IMR-90 (cell line): Measurements from ENCODE around the gene GRM5. TPM values are rescaled to one million over a fixed set of nuclear protein-coding genes. Genes with fewer than 3 reads are reported as not detected.

Experiments used
- ATAC-seq: fragments of 200-7000 bp; cut with Tn5 transposase; 2 replicates; pipeline ENCODE4 v1.9.1; 2020; ENCODE audit warnings: low read depth, mild to moderate bottlenecking, moderate library complexity
- BruUV-seq: library from RNA; stranded (reverse); fragments of 400-500 nt; replicated peaks from 2 replicates; lab custom pipeline; 2021; lab: Mats Ljungman, UMichigan
- CTCF ChIA-PET: fragments of 300-600 bp; formaldehyde crosslinking; extraction: SDS; loops from one replicate; lab custom pipeline; 2021; ENCODE audit warnings: antibody characterized with exemption; lab: Yijun Ruan, JAX
- POLR2A ChIA-PET: fragments of 300-600 bp; sonication (Branson Sonifier 250); formaldehyde crosslinking; loops from one replicate; lab custom pipeline; 2022; ENCODE audit warnings: antibody characterized with exemption; ENCODE audit not compliant: unreplicated experiment; lab: Charles Lee
- DNase-seq: peaks from one replicate; pipeline ENCODE4 v3.0.0; 2013
- H2AFZ ChIP-seq: replicated peaks from 2 replicates; pipeline ENCODE3; 2013; ENCODE audit warnings: low read length, mild to moderate bottlenecking; ENCODE audit not compliant: poor library complexity
- H2AK5ac ChIP-seq: 2 replicates; pipeline ENCODE4 v1.6.1; 2013; ENCODE audit warnings: low read depth, low read length, inconsistent platforms
- H2AK9ac ChIP-seq: replicated peaks from 2 replicates; pipeline ENCODE3; 2013; ENCODE audit warnings: mild to moderate bottlenecking, low read depth, low read length, moderate library complexity; ENCODE audit not compliant: poor library complexity
- H2BK120ac ChIP-seq: 2 replicates; pipeline ENCODE4 v1.6.1; 2013; ENCODE audit warnings: low read depth, low read length, inconsistent platforms
- H2BK15ac ChIP-seq: 3 replicates; pipeline ENCODE4 v1.6.1; 2013; ENCODE audit warnings: low read depth, low read length, inconsistent platforms
- H2BK20ac ChIP-seq: 2 replicates; pipeline ENCODE4 v1.6.1; 2013; ENCODE audit warnings: low read depth, mild to moderate bottlenecking, inconsistent platforms, low read length, moderate library complexity
- H2BK5ac ChIP-seq: 2 replicates; pipeline ENCODE4 v1.6.1; 2013; ENCODE audit warnings: mild to moderate bottlenecking, low read depth, low read length, inconsistent platforms; ENCODE audit not compliant: poor library complexity, severe bottlenecking
- H3K14ac ChIP-seq: replicated peaks from 2 replicates; pipeline ENCODE4 v1.6.1; 2013; ENCODE audit warnings: low read depth, low read length, inconsistent platforms
- H3K18ac ChIP-seq: 2 replicates; pipeline ENCODE4 v1.6.1; 2013; ENCODE audit warnings: low read depth, low read length, control low read depth
- H3K23ac ChIP-seq: 2 replicates; pipeline ENCODE4 v1.6.1; 2013; ENCODE audit warnings: low read depth, low read length, inconsistent platforms
- H3K27ac ChIP-seq: 2 replicates; pipeline ENCODE4 v1.5.1; 2013; ENCODE audit warnings: mild to moderate bottlenecking, control low read depth, low read length; ENCODE audit not compliant: insufficient read depth
- H3K27me3 ChIP-seq: 2 replicates; pipeline ENCODE4 v1.6.1; 2013; ENCODE audit warnings: low read length; ENCODE audit not compliant: control insufficient read depth, insufficient read depth
- H3K36me3 ChIP-seq: 2 replicates; pipeline ENCODE4 v1.6.1; 2013; ENCODE audit warnings: low read length, mixed read lengths; ENCODE audit not compliant: control insufficient read depth, insufficient read depth
- H3K4ac ChIP-seq: 2 replicates; pipeline ENCODE4 v1.6.1; 2013; ENCODE audit warnings: low read depth, low read length, inconsistent platforms
- H3K4me1 ChIP-seq: 2 replicates; pipeline ENCODE4 v1.6.1; 2013; ENCODE audit warnings: low read length, mixed read lengths; ENCODE audit not compliant: control insufficient read depth, insufficient read depth
- H3K4me2 ChIP-seq: 2 replicates; pipeline ENCODE4 v1.6.1; 2013; ENCODE audit warnings: low read depth, mild to moderate bottlenecking, control low read depth, low read length, moderate library complexity
- H3K4me3 ChIP-seq: 2 replicates; pipeline ENCODE4 v1.5.1; 2013; ENCODE audit warnings: low read depth, mild to moderate bottlenecking, control low read depth, low read length, moderate library complexity; ENCODE audit not compliant: insufficient read depth
- H3K56ac ChIP-seq: 2 replicates; pipeline ENCODE4 v1.6.1; 2013; ENCODE audit warnings: low read length, inconsistent platforms; ENCODE audit not compliant: insufficient read depth; ENCODE audit errors: extremely low read depth
- H3K79me1 ChIP-seq, 2 experiments: 2 replicates each; pipeline ENCODE4 v1.6.1; 2013; ENCODE audit warnings: low read length in 2 of 2, inconsistent platforms in 1 of 2, low read depth in 1 of 2
- H3K9ac ChIP-seq: 2 replicates; pipeline ENCODE4 v1.6.1; 2013; ENCODE audit warnings: low read depth, low read length, control low read depth
- H3K9me1 ChIP-seq: 2 replicates; pipeline ENCODE4 v1.6.1; 2013; ENCODE audit warnings: low read length, inconsistent platforms; ENCODE audit not compliant: insufficient read depth
- H3K9me3 ChIP-seq: 2 replicates; pipeline ENCODE4 v1.6.1; 2013; ENCODE audit warnings: low read length; ENCODE audit not compliant: control insufficient read depth, insufficient read depth
- H4K20me1 ChIP-seq: 2 replicates; pipeline ENCODE4 v1.6.1; 2013; ENCODE audit warnings: low read length, inconsistent platforms; ENCODE audit not compliant: insufficient read depth
- H4K5ac ChIP-seq: 2 replicates; pipeline ENCODE4 v1.6.1; 2013; ENCODE audit warnings: mild to moderate bottlenecking, low read depth, low read length, control low read depth
- H4K8ac ChIP-seq, 2 experiments: 2 replicates each; pipeline ENCODE4 v1.6.1; 2013; ENCODE audit warnings: low read depth in 2 of 2, low read length in 2 of 2, control low read depth in 1 of 2, inconsistent platforms in 1 of 2
- H4K91ac ChIP-seq: 2 replicates; pipeline ENCODE4 v1.6.1; 2013; ENCODE audit warnings: low read depth, low read length, inconsistent platforms; ENCODE audit not compliant: insufficient read depth
- BHLHE40 ChIP-seq: fragments of 150-350 bp; IDR thresholded peaks from 2 replicates; pipeline ENCODE4 v1.6.1; 2016; ENCODE audit warnings: mild to moderate bottlenecking, low read depth, low read length
- CEBPB ChIP-seq: IDR thresholded peaks from 2 replicates; pipeline ENCODE4 v1.6.1; 2012; ENCODE audit warnings: low read depth, low read length, improper control_type of control experiment
- CTCF ChIP-seq: conservative IDR thresholded peaks from 2 replicates; pipeline ENCODE4 v1.5.1; 2012; ENCODE audit warnings: mild to moderate bottlenecking, low read depth, low read length, improper control_type of control experiment
- FOS ChIP-seq: fragments of 150-350 bp; IDR thresholded peaks from 2 replicates; pipeline ENCODE4 v1.6.1; 2016; ENCODE audit warnings: low read depth, low read length
- MAFK ChIP-seq: IDR thresholded peaks from 2 replicates; pipeline ENCODE4 v1.6.1; 2012; ENCODE audit warnings: low read depth, low read length, improper control_type of control experiment
- MXI1 ChIP-seq: IDR thresholded peaks from 2 replicates; pipeline ENCODE4 v1.6.1; 2012; ENCODE audit warnings: low read depth, mild to moderate bottlenecking, low read length, moderate library complexity, borderline replicate concordance
- RAD21 ChIP-seq: IDR thresholded peaks from 2 replicates; pipeline ENCODE4 v1.6.1; 2012; ENCODE audit warnings: low read length, improper control_type of control experiment
- RFX5 ChIP-seq: IDR thresholded peaks from 2 replicates; pipeline ENCODE4 v1.8.0; 2012; ENCODE audit warnings: low read depth, mild to moderate bottlenecking, low read length, moderate library complexity
- SMC3 ChIP-seq: fragments of 150-350 bp; IDR thresholded peaks from 2 replicates; pipeline ENCODE4 v1.6.1; 2016; ENCODE audit warnings: low read depth, mild to moderate bottlenecking, antibody characterized with exemption, low read length, moderate library complexity
- WGBS, 2 experiments: methylation state at CpG; one replicate each; pipeline versions ENCODE4 v1.1.5 to v1.1.7; 2013; ENCODE audit warnings: missing lambda C conversion rate in 2 of 2; ENCODE audit not compliant: insufficient read length in 1 of 2; ENCODE audit errors: extremely low coverage in 2 of 2; 5-methylcytosine and 5-hydroxymethylcytosine counted together
- dilution Hi-C: fragments of 300-500 bp; cut with HindIII; formaldehyde crosslinking; loops from one replicate; pipeline ENCODE4 v1.14.3; 2018; ENCODE audit warnings: low sequenced_read_pairs; ENCODE audit not compliant: unreplicated experiment
- in situ Hi-C: fragments of 300-500 bp; cut with MboI; formaldehyde crosslinking; loops from 3 replicates; pipeline ENCODE4 v1.14.3; 2019; ENCODE audit warnings: low sequenced_read_pairs, inconsistent platforms, mixed read lengths
- intact Hi-C: fragments of 100-400 bp; cut with micrococcal nuclease; formaldehyde crosslinking; loops from 2 replicates; pipeline ENCODE4 v1.10.0; 2022
- polyA plus RNA-seq, 3 experiments: library from polyadenylated mRNA; depleted of rRNA; stranded (reverse); fragments of >200 nt; gene quantifications; 2 replicates each; pipeline ENCODE4 v1.2.3, GENCODE V29; 2012; ENCODE audit warnings: low replicate concordance in 1 of 3
- total RNA-seq: library from RNA; depleted of rRNA; stranded (reverse); fragments of >200 nt; gene quantifications from 2 replicates; pipeline ENCODE4 v1.2.3, GENCODE V29; 2012

Gene GRM5
- total and polyA plus RNA-seq, 2 of the 4 experiments (the other 2 are of a cell fraction): under 0.01 TPM

- in situ Hi-C loops (no loop called here), intact Hi-C loops (no loop called here), dilution Hi-C loops (no loop called here)
- Histone ChIP-seq H2AFZ (no peak overlapping the region), H4K91ac (no peak overlapping the region), H3K36me3 (no peaks in the 10 kb centered on the region), H4K8ac (no peak overlapping the region), H2AK5ac (no peak overlapping the region), H3K27me3 (no peaks in the 10 kb centered on the region), H2AK9ac (no peak overlapping the region), H3K18ac (no peak overlapping the region), H2BK20ac (no peak overlapping the region), H3K27ac (no peak overlapping the region), H3K9ac (no peak overlapping the region), H3K79me1 (no peaks in the 10 kb centered on the region), H3K4me3 (no peak overlapping the region), H2BK15ac (no peak overlapping the region), H3K4me2 (no peak overlapping the region), H3K4me1 (no peaks in the 10 kb centered on the region), H4K5ac (no peak overlapping the region), H2BK5ac (no peak overlapping the region), H3K23ac (no peak overlapping the region), H3K9me1 (no peaks in the 10 kb centered on the region), H4K20me1 (no peaks in the 10 kb centered on the region), H3K4ac (no peak overlapping the region), H3K14ac (no peak overlapping the region), H3K56ac (no peak overlapping the region), H2BK120ac (no peak overlapping the region), H3K9me3 (no peaks in the 10 kb centered on the region)
- BruUV-seq: no TSS peak
- ChIA-PET POLR2A (no interaction called here), CTCF (interaction anchor here (0.6 kb wide), 1 partner anchor 489 kb away, joined by 3 read pairs; no protein-coding TSS in a partner anchor)
- WGBS, 2 experiments: no CpG with 5 or more reads among the region's 2 CpGs
- TF ChIP-seq MXI1 (no peak), RAD21 (no peak), CEBPB (no peak), BHLHE40 (no peak), SMC3 (no peak), RFX5 (no peak), FOS (no peak), MAFK (no peak), CTCF (no peak)
- no peak for ATAC-seq
- DNase-seq: no peak
Measured at GRCh38 chr11:88597387-88597786, 468.4 kb downstream of the GRM5 start.
